K562 (cell line): ENCODE results near the gene EMID1. TPM values are rescaled to one million over a fixed set of nuclear protein-coding genes. Genes with fewer than 3 reads are reported as not detected.

ENCODE experiments used
- ATAC-seq: fragments of 200-7000 bp; cut with Tn5 transposase; 3 replicates; pipeline ENCODE4 v1.9.1; 2020; ENCODE audit warnings: moderate library complexity
- BruUV-seq: library from RNA; stranded (reverse); fragments of 400-500 nt; replicated peaks from 2 replicates; lab custom pipeline; 2021; lab: Mats Ljungman, UMichigan
- CTCF ChIA-PET: fragments of 300-600 bp; formaldehyde crosslinking; extraction: SDS; loops from one replicate; lab custom pipeline; 2021; ENCODE audit warnings: low intra/inter-chr PET ratio; lab: Yijun Ruan, JAX
- POLR2A ChIA-PET: fragments of 300-600, 350-650 bp; sonication (Branson Sonifier 250); formaldehyde crosslinking; extraction: SDS; loops from one replicate; lab custom pipeline; 2021; ENCODE audit warnings: antibody characterized with exemption, inconsistent platforms; lab: Yijun Ruan, JAX
- DNase-seq, 4 experiments: peaks; one replicate each; pipeline versions ENCODE4 v3.0.0 to v3.0.0-alpha.2; 2011 to 2018; ENCODE audit warnings: low spot score in 3 of 4, mixed read lengths in 3 of 4; ENCODE audit errors: extremely low read depth in 1 of 4
- FAIRE-seq: peaks from 2 replicates; lab custom pipeline; 2011; peaks lifted over from hg19 to GRCh38; lab: Jason Lieb, UNC
- H2AFZ ChIP-seq: 2 replicates; pipeline ENCODE4 v1.6.0; 2011; ENCODE audit warnings: low read depth, low read length, control low read depth, inconsistent platforms
- H3K27ac ChIP-seq: fragments of 200-600 bp; 3 replicates; pipeline ENCODE4 v1.8.0; 2011; ENCODE audit warnings: low read depth, mild to moderate bottlenecking, control low read depth, inconsistent platforms, low read length, moderate library complexity, mixed read lengths; ENCODE audit errors: extremely low read depth
- H3K27me3 ChIP-seq, 2 experiments: fragments of 300-600 bp in 1 of 2; 2 replicates in 1 of 2; 3 replicates in 1 of 2; pipeline versions ENCODE4 v1.6.0 to v1.8.0; 2011; ENCODE audit warnings: inconsistent platforms in 2 of 2, low read length in 2 of 2, mild to moderate bottlenecking in 1 of 2, mixed read lengths in 1 of 2, moderate library complexity in 1 of 2; ENCODE audit not compliant: control insufficient read depth in 2 of 2, insufficient read depth in 2 of 2
- H3K36me3 ChIP-seq: fragments of 300-600 bp; 3 replicates; pipeline ENCODE4 v1.8.0; 2011; ENCODE audit warnings: mild to moderate bottlenecking, low read length, inconsistent platforms; ENCODE audit not compliant: control insufficient read depth, insufficient read depth
- H3K4me1 ChIP-seq, 2 experiments: fragments of 200-600 bp in 1 of 2; replicated peaks in 1 of 2; 2 replicates in 1 of 2; 3 replicates in 1 of 2; pipeline versions ENCODE4 v1.5.1 to v1.8.0; 2011; ENCODE audit warnings: inconsistent platforms in 2 of 2, low read length in 2 of 2, mild to moderate bottlenecking in 1 of 2, mixed read lengths in 1 of 2, moderate library complexity in 1 of 2; ENCODE audit not compliant: control insufficient read depth in 2 of 2, insufficient read depth in 2 of 2
- H3K4me2 ChIP-seq: 2 replicates; pipeline ENCODE4 v1.6.1; 2011; ENCODE audit warnings: low read length, control low read depth, inconsistent platforms, mixed read lengths; ENCODE audit not compliant: insufficient read depth
- H3K4me3 ChIP-seq: fragments of 200-600 bp; sonication (generic), shearing (Covaris generic); 2 replicates; pipeline ENCODE4 v1.5.1; 2016; ENCODE audit warnings: control low read depth, inconsistent platforms
- H3K79me2 ChIP-seq: fragments of 200-600 bp; 3 replicates; pipeline ENCODE4 v1.8.0; 2011; ENCODE audit warnings: low read length, inconsistent platforms; ENCODE audit not compliant: control insufficient read depth, insufficient read depth
- H3K9ac ChIP-seq, 2 experiments: 2 replicates each; pipeline versions ENCODE4 v1.6.0 to v1.6.1; 2011; ENCODE audit warnings: low read depth in 2 of 2, low read length in 2 of 2, control low read depth in 1 of 2, inconsistent platforms in 1 of 2, mild to moderate bottlenecking in 1 of 2, mixed read lengths in 1 of 2; ENCODE audit not compliant: insufficient read depth in 1 of 2
- H3K9me1 ChIP-seq: one replicate; pipeline ENCODE4 v1.6.0; 2011; ENCODE audit warnings: inconsistent platforms, mild to moderate bottlenecking, low read length, moderate library complexity; ENCODE audit not compliant: control insufficient read depth, insufficient read depth
- H3K9me3 ChIP-seq: replicated peaks from 2 replicates; pipeline ENCODE4 v1.5.1; 2011; ENCODE audit warnings: low read depth, low read length, inconsistent platforms; ENCODE audit not compliant: control insufficient read depth, insufficient read depth
- H4K20me1 ChIP-seq: replicated peaks from 2 replicates; pipeline ENCODE4 v1.6.1; 2011; ENCODE audit warnings: low read length, inconsistent platforms, mixed read lengths; ENCODE audit not compliant: control insufficient read depth, insufficient read depth
- ATF7 ChIP-seq: fragments of 450-650 bp; IDR thresholded peaks from 2 replicates; pipeline ENCODE4 v1.7.1; 2014; ENCODE audit warnings: mild to moderate bottlenecking, moderate library complexity
- ESRRA ChIP-seq: fragments of 450-650 bp; IDR thresholded peaks from 2 replicates; pipeline ENCODE4 v1.6.1; 2014; ENCODE audit warnings: low read depth, mild to moderate bottlenecking, moderate library complexity, borderline replicate concordance
- GABPB1 ChIP-seq: sonication (generic); formaldehyde crosslinking; IDR thresholded peaks from 2 replicates; pipeline ENCODE4 v1.8.0; 2022; ENCODE audit warnings: mild to moderate bottlenecking, missing genetic modification reagents
- ZNF311 ChIP-seq: fragments of 250-450 bp; sonication (Bioruptor Pico); IDR thresholded peaks from 2 replicates; pipeline ENCODE4 v1.4.0; 2020; ENCODE audit warnings: mild to moderate bottlenecking, moderate library complexity
- WGBS: fragments of 100-300 bp; shearing (Covaris generic); methylation state at CpG from one replicate; pipeline ENCODE4 v1.1.6; 2016; ENCODE audit warnings: low coverage, mixed read lengths; ENCODE audit not compliant: insufficient coverage; ENCODE audit errors: missing lambda C conversion rate; 5-methylcytosine and 5-hydroxymethylcytosine counted together
- in situ Hi-C: fragments of 300-500 bp; cut with MboI; formaldehyde crosslinking; loops from 4 replicates; pipeline ENCODE4 v1.15.0; 2018; ENCODE audit warnings: inconsistent platforms, mixed read lengths
- intact Hi-C: fragments of 100-400 bp; cut with micrococcal nuclease; formaldehyde crosslinking; loops from 2 replicates; pipeline ENCODE4 v1.14.2; 2022
- polyA plus RNA-seq, 8 experiments: library from polyadenylated mRNA; depleted of rRNA in 4 of 8; stranded (reverse) in 5 of 8; unstranded in 3 of 8; fragments of >200 nt; fragmentation: Nextera tagmentation in 2 of 8; fragmentation: Illumina TruSeq in 1 of 8; extraction: Ambion mirVana in 2 of 8; extraction: Trizol in 1 of 8; gene quantifications; 2 replicates each; pipeline versions ENCODE4 v1.2.1 to v1.2.3, GENCODE V29; 2011 to 2014; ENCODE audit warnings: inconsistent platforms in 1 of 8, missing spikeins in 1 of 8
- total RNA-seq, 7 experiments: library from RNA; depleted of rRNA in 6 of 7; stranded (reverse); fragments of >200 nt in 6 of 7; fragmentation: Illumina TruSeq in 2 of 7; extraction: Trizol in 2 of 7; gene quantifications; 2 replicates each; pipeline versions ENCODE4 v1.2.1 to v1.2.3, GENCODE V29; 2011 to 2021; ENCODE audit warnings: low replicate concordance in 1 of 7
- TF ChIP-seq, protein P1 (sequence below): sonication (generic); formaldehyde crosslinking; IDR thresholded peaks from 2 replicates; pipeline ENCODE4 v1.8.0; 2022; ENCODE audit warnings: mild to moderate bottlenecking, missing genetic modification reagents
- TF ChIP-seq, protein P2 (sequence below): sonication (generic); formaldehyde crosslinking; IDR thresholded peaks from 2 replicates; pipeline ENCODE4 v1.8.0; 2023; ENCODE audit warnings: mild to moderate bottlenecking, missing genetic modification reagents

The EMID1 gene
- total and polyA plus RNA-seq, 9 of the 15 experiments (the other 6 are each of a cell fraction or from before 2014, with no cell fraction given), result 0.15 to 7.2 (median 2.7) TPM

DNA sequence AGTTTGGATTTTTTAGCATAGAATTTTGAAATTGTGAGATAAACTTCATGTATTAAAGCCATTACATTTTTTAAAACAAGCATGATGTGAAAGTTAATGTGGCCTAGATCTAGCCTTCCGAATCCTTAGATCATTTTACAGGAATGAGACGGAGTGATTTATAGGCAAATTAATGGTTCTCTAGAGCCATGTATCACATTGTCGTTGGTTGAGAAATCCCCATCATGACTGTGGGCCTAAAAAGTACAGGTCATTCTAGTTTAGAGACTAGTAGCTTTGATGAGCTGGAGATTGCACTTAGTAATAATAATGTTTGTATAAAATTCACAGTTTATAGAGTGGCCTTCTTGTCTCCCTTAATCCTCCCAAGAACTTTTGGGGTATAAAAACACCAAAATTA, 69.5 kb downstream of the EMID1 start:
- Histone ChIP-seq H3K9me3 (no peaks in the 10 kb centered on the region), H3K4me2 (no peak overlapping the region), H3K4me3 (no peak overlapping the region), H3K79me2 (peaks cover 93% of the 10 kb centered on the region), H3K36me3 (peaks cover 100% of the 10 kb centered on the region), H3K27ac (no peak overlapping the region), H4K20me1 (peaks cover 37% of the 10 kb centered on the region), H3K4me1 (peaks cover 0 to 13% of the 10 kb centered on the region in 2 experiments; a peak in 3 of 5 replicates), H3K9ac (no peak overlapping the region), H3K27me3 (no peaks in the 10 kb centered on the region), H3K9me1 (peaks cover 6% of the 10 kb centered on the region), H2AFZ (no peak overlapping the region)
- FAIRE-seq (no peak), ATAC-seq (no peak), DNase-seq (no peak)
- intact Hi-C loops (no loop called here), in situ Hi-C loops (no loop called here)
- TF ChIP-seq ZNF311 (CRISPR knock-in tag) (no peak), GABPB1 (no peak), ESRRA (no peak), ATF7 (no peak)
- TF ChIP-seq, protein P1, sequence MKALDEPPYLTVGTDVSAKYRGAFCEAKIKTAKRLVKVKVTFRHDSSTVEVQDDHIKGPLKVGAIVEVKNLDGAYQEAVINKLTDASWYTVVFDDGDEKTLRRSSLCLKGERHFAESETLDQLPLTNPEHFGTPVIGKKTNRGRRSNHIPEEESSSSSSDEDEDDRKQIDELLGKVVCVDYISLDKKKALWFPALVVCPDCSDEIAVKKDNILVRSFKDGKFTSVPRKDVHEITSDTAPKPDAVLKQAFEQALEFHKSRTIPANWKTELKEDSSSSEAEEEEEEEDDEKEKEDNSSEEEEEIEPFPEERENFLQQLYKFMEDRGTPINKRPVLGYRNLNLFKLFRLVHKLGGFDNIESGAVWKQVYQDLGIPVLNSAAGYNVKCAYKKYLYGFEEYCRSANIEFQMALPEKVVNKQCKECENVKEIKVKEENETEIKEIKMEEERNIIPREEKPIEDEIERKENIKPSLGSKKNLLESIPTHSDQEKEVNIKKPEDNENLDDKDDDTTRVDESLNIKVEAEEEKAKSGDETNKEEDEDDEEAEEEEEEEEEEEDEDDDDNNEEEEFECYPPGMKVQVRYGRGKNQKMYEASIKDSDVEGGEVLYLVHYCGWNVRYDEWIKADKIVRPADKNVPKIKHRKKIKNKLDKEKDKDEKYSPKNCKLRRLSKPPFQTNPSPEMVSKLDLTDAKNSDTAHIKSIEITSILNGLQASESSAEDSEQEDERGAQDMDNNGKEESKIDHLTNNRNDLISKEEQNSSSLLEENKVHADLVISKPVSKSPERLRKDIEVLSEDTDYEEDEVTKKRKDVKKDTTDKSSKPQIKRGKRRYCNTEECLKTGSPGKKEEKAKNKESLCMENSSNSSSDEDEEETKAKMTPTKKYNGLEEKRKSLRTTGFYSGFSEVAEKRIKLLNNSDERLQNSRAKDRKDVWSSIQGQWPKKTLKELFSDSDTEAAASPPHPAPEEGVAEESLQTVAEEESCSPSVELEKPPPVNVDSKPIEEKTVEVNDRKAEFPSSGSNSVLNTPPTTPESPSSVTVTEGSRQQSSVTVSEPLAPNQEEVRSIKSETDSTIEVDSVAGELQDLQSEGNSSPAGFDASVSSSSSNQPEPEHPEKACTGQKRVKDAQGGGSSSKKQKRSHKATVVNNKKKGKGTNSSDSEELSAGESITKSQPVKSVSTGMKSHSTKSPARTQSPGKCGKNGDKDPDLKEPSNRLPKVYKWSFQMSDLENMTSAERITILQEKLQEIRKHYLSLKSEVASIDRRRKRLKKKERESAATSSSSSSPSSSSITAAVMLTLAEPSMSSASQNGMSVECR (CRISPR knock-in tag), result no peak
- TF ChIP-seq, protein P2, sequence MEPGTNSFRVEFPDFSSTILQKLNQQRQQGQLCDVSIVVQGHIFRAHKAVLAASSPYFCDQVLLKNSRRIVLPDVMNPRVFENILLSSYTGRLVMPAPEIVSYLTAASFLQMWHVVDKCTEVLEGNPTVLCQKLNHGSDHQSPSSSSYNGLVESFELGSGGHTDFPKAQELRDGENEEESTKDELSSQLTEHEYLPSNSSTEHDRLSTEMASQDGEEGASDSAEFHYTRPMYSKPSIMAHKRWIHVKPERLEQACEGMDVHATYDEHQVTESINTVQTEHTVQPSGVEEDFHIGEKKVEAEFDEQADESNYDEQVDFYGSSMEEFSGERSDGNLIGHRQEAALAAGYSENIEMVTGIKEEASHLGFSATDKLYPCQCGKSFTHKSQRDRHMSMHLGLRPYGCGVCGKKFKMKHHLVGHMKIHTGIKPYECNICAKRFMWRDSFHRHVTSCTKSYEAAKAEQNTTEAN, result no peak
- no TSS peak for BruUV-seq
- CTCF ChIA-PET, result no interaction called here
- 88% methylated on average over 3 of the region's 3 CpGs for WGBS
- POLR2A ChIA-PET, result no interaction called here
